ENCODE data around the gene POU2AF3.

POU2AF3 gene

GRCh38 chr11:111296196-111296595 lies 2.1 kb upstream of the POU2AF3 start:
- TF ChIP-seq MYC (IDR thresholded peaks at IDR 0.05; ENCODE audit: low read depth, low read length) = no peak
- no peak for TF ChIP-seq POLR2A (IDR thresholded peaks at IDR 0.05; ENCODE audit: extremely low read depth, insufficient read length)
- no peak for TF ChIP-seq CTCF (IDR thresholded peaks at IDR 0.05; ENCODE audit: low read depth, low read length)
- no peak for TF ChIP-seq MAX (IDR thresholded peaks at IDR 0.05; ENCODE audit: low read depth, low read length)
- no peak for DNase-seq (ENCODE audit: low read depth)
- no peak overlapping the region for H3K4me3 ChIP-seq (ENCODE audit: low read depth, low read length)

- no peak overlapping the region for H3K4me3 ChIP-seq (ENCODE audit: low read depth, low read length)
- DNase-seq (ENCODE audit: low read depth) = no peak
- TF ChIP-seq MYC (IDR thresholded peaks at IDR 0.05; ENCODE audit: low read depth, low read length) = no peak
- TF ChIP-seq MAX (IDR thresholded peaks at IDR 0.05; ENCODE audit: low read depth, low read length) = no peak
- TF ChIP-seq CTCF (IDR thresholded peaks at IDR 0.05; ENCODE audit: low read depth, low read length) = no peak
- TF ChIP-seq POLR2A (IDR thresholded peaks at IDR 0.05; ENCODE audit: extremely low read depth, insufficient read length) = no peak
These were observed 650 bp upstream of the POU2AF3 start for GRCh38 chr11:111297696-111298095.

- H3K4me3 ChIP-seq (ENCODE audit: low read depth, low read length) = no peak overlapping the region
- TF ChIP-seq MAX (IDR thresholded peaks at IDR 0.05; ENCODE audit: low read depth, low read length) = no peak
- no peak for TF ChIP-seq MYC (IDR thresholded peaks at IDR 0.05; ENCODE audit: low read depth, low read length)
- no peak for TF ChIP-seq POLR2A (IDR thresholded peaks at IDR 0.05; ENCODE audit: extremely low read depth, insufficient read length)
- TF ChIP-seq CTCF (IDR thresholded peaks at IDR 0.05; ENCODE audit: low read depth, low read length) = no peak
- no peak for DNase-seq (ENCODE audit: low read depth)
These were observed 1.0 kb downstream of the POU2AF3 start for GRCh38 chr11:111299101-111300026.

- H3K4me3 ChIP-seq (ENCODE audit: low read depth, low read length) = no peak overlapping the region
- DNase-seq (ENCODE audit: low read depth) = no peak
- TF ChIP-seq MAX (IDR thresholded peaks at IDR 0.05; ENCODE audit: low read depth, low read length) = no peak
- no peak for TF ChIP-seq POLR2A (IDR thresholded peaks at IDR 0.05; ENCODE audit: extremely low read depth, insufficient read length)
- no peak for TF ChIP-seq MYC (IDR thresholded peaks at IDR 0.05; ENCODE audit: low read depth, low read length)
- no peak for TF ChIP-seq CTCF (IDR thresholded peaks at IDR 0.05; ENCODE audit: low read depth, low read length)
These were observed 2.2 kb downstream of the POU2AF3 start for GRCh38 chr11:111300569-111300968.

GRCh38 chr11:111301004-111301841 lies 2.9 kb downstream of the POU2AF3 start:
- TF ChIP-seq MAX (IDR thresholded peaks at IDR 0.05; ENCODE audit: low read depth, low read length) (no peak), CTCF (IDR thresholded peaks at IDR 0.05; ENCODE audit: low read depth, low read length) (no peak)
- H3K4me3 ChIP-seq (ENCODE audit: low read depth, low read length) = no peak overlapping the region
- no peak for DNase-seq (ENCODE audit: low read depth)

Measured in NB4 (cell line).